Keratinocyte (primary cell): ENCODE results near the gene ERLEC1. TPM values are rescaled to one million over a fixed set of nuclear protein-coding genes. Genes with fewer than 3 reads are reported as not detected.

Experiments
- DNase-seq: peaks from one replicate; pipeline ENCODE4 v3.0.0-alpha.2; 2011; ENCODE audit warnings: low read depth, missing footprints, low spot score
- FAIRE-seq: peaks from 2 replicates; lab custom pipeline; 2011; peaks lifted over from hg19 to GRCh38; lab: Jason Lieb, UNC
- H2AFZ ChIP-seq: 2 replicates; pipeline ENCODE4 v1.6.0; 2012; ENCODE audit warnings: low read length, control low read depth, inconsistent platforms; ENCODE audit not compliant: control insufficient read depth
- H3K27ac ChIP-seq: 2 replicates; pipeline ENCODE4 v1.5.1; 2011; ENCODE audit warnings: low read length; ENCODE audit not compliant: control insufficient read depth, insufficient read depth
- H3K27me3 ChIP-seq: 3 replicates; pipeline ENCODE4 v1.6.0; 2011; ENCODE audit warnings: low read length; ENCODE audit not compliant: control insufficient read depth, insufficient read depth; ENCODE audit errors: extremely low read depth
- H3K36me3 ChIP-seq, 2 experiments: 2 replicates in 1 of 2; 3 replicates in 1 of 2; pipeline ENCODE4 v1.5.1; 2011; ENCODE audit warnings: low read length in 2 of 2, mild to moderate bottlenecking in 1 of 2; ENCODE audit not compliant: control insufficient read depth in 2 of 2, insufficient read depth in 2 of 2; ENCODE audit errors: extremely low read depth in 1 of 2
- H3K4me1 ChIP-seq: 3 replicates; pipeline ENCODE4 v1.5.1; 2011; ENCODE audit warnings: low read length; ENCODE audit not compliant: control insufficient read depth, insufficient read depth; ENCODE audit errors: extremely low read depth
- H3K4me2 ChIP-seq: 3 replicates; pipeline ENCODE4 v1.6.0; 2011; ENCODE audit warnings: low read depth, low read length; ENCODE audit not compliant: control insufficient read depth, insufficient read depth; ENCODE audit errors: extremely low read depth
- H3K4me3 ChIP-seq, 3 experiments: fragments of 200-600 bp in 1 of 3; sonication (generic) in 1 of 3; 2 replicates in 2 of 3; 3 replicates in 1 of 3; pipeline ENCODE4 v1.5.1; 2011 to 2016; ENCODE audit warnings: low read length in 3 of 3, mild to moderate bottlenecking in 3 of 3, control low read depth in 2 of 3, inconsistent platforms in 1 of 3, low read depth in 1 of 3, mixed read lengths in 1 of 3, mixed run types in 1 of 3, moderate library complexity in 1 of 3; ENCODE audit not compliant: control insufficient read depth in 2 of 3, insufficient read depth in 2 of 3; ENCODE audit errors: extremely low read depth in 1 of 3
- H3K79me2 ChIP-seq: 2 replicates; pipeline ENCODE4 v1.6.0; 2012; ENCODE audit warnings: low read length; ENCODE audit not compliant: control insufficient read depth, insufficient read depth
- H3K9ac ChIP-seq: 3 replicates; pipeline ENCODE4 v1.6.0; 2011; ENCODE audit warnings: low read length; ENCODE audit not compliant: control insufficient read depth, insufficient read depth; ENCODE audit errors: extremely low read depth
- H3K9me1 ChIP-seq: 3 replicates; pipeline ENCODE4 v1.6.0; 2011; ENCODE audit warnings: low read length; ENCODE audit not compliant: control insufficient read depth, insufficient read depth; ENCODE audit errors: extremely low read depth
- H3K9me3 ChIP-seq: 2 replicates; pipeline ENCODE4 v1.5.1; 2012; ENCODE audit warnings: low read depth, low read length; ENCODE audit not compliant: control insufficient read depth
- H4K20me1 ChIP-seq: 3 replicates; pipeline ENCODE4 v1.6.0; 2011; ENCODE audit warnings: low read length; ENCODE audit not compliant: control insufficient read depth, insufficient read depth; ENCODE audit errors: extremely low read depth
- EZH2 ChIP-seq: IDR thresholded peaks from one replicate; pipeline ENCODE4 v1.6.1; 2012; ENCODE audit warnings: inconsistent platforms, mild to moderate bottlenecking, low read length, moderate library complexity
- dilution Hi-C: fragments of 300-500 bp; cut with MboI; formaldehyde crosslinking; loops from one replicate; pipeline ENCODE4 v1.7.0; 2020; ENCODE audit warnings: low sequenced_read_pairs; ENCODE audit not compliant: extremely low pct_ligation_motif_present
- polyA plus RNA-seq, 5 experiments: library from polyadenylated mRNA; depleted of rRNA in 3 of 5; stranded (reverse) in 3 of 5; stranded (forward) in 1 of 5; unstranded in 1 of 5; fragments of >200 nt; gene quantifications; 1 replicate in 1 of 5; 2 replicates in 3 of 5; 3 replicates in 1 of 5; pipeline versions ENCODE4 v1.2.1 to v1.2.3, GENCODE V29; 2011 to 2012; ENCODE audit warnings: missing spikeins in 2 of 5, low read depth in 1 of 5, low replicate concordance in 1 of 5
- TF ChIP-seq, protein P1 (sequence below), 3 experiments: IDR thresholded peaks in 1 of 3; conservative IDR thresholded peaks in 1 of 3; optimal IDR thresholded peaks in 1 of 3; 2 replicates in 2 of 3; 3 replicates in 1 of 3; pipeline versions ENCODE3 to v1.5.1; 2011; ENCODE audit warnings: low read length in 3 of 3, mild to moderate bottlenecking in 3 of 3, moderate library complexity in 2 of 3, control low read depth in 1 of 3, inconsistent platforms in 1 of 3; ENCODE audit not compliant: insufficient read depth in 2 of 3; ENCODE audit errors: extremely low read depth in 1 of 3

ERLEC1 gene
- polyA plus RNA-seq, 1 donor (not counting 4 experiments of a cell fraction or from before 2014, with no cell fraction given): 35.6 TPM

DNA sequence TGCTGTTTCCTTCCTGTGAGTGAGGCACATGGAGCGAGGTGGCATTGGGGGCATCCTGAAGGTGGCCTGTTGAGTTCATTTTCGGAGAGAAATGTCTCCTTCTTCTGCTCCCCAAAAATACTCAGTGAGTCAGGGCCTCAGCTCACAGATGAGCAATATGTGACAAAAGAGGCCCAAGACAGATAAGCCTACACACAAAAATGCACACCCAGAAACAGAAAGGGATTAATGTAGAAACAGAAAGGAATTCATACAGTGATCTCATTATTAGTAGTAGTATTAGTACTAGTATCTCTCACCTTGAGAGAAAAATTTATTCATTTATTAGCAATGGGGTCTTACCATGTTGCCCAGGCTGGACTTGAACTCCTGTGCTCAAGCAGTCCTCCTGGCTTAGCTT lies 67.8 kb downstream of the ERLEC1 start:
- FAIRE-seq (no peak), DNase-seq (no peak)
- H3K9me3 ChIP-seq: no peaks in the 10 kb centered on the region
- no peaks in the 10 kb centered on the region for H3K9me1 ChIP-seq
- no peak overlapping the region for H2AFZ ChIP-seq
- dilution Hi-C loops: no loop called here
- H3K27me3 ChIP-seq: no peaks in the 10 kb centered on the region
- no peak overlapping the region for H3K27ac ChIP-seq
- H3K79me2 ChIP-seq: no peaks in the 10 kb centered on the region
- TF ChIP-seq, protein P1, sequence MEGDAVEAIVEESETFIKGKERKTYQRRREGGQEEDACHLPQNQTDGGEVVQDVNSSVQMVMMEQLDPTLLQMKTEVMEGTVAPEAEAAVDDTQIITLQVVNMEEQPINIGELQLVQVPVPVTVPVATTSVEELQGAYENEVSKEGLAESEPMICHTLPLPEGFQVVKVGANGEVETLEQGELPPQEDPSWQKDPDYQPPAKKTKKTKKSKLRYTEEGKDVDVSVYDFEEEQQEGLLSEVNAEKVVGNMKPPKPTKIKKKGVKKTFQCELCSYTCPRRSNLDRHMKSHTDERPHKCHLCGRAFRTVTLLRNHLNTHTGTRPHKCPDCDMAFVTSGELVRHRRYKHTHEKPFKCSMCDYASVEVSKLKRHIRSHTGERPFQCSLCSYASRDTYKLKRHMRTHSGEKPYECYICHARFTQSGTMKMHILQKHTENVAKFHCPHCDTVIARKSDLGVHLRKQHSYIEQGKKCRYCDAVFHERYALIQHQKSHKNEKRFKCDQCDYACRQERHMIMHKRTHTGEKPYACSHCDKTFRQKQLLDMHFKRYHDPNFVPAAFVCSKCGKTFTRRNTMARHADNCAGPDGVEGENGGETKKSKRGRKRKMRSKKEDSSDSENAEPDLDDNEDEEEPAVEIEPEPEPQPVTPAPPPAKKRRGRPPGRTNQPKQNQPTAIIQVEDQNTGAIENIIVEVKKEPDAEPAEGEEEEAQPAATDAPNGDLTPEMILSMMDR (optimal IDR thresholded peaks at IDR 0.05 in 1 of 3, IDR thresholded peaks at IDR 0.05 in 1 of 3, conservative IDR thresholded peaks at IDR 0.05 in 1 of 3; ENCODE audit: extremely low read depth in 1 of 3, insufficient read depth in 2 of 3, low read length in 3 of 3): no peak
- no peak for TF ChIP-seq EZH2
- no peaks in the 10 kb centered on the region for H3K4me1 ChIP-seq
- H3K36me3 ChIP-seq: peaks cover 10 to 14% of the 10 kb centered on the region in 2 experiments
- no peak overlapping the region for H3K4me2 ChIP-seq
- H3K9ac ChIP-seq: no peak overlapping the region
- H4K20me1 ChIP-seq: no peaks in the 10 kb centered on the region
- H3K4me3 ChIP-seq: no peak overlapping the region

DNA sequence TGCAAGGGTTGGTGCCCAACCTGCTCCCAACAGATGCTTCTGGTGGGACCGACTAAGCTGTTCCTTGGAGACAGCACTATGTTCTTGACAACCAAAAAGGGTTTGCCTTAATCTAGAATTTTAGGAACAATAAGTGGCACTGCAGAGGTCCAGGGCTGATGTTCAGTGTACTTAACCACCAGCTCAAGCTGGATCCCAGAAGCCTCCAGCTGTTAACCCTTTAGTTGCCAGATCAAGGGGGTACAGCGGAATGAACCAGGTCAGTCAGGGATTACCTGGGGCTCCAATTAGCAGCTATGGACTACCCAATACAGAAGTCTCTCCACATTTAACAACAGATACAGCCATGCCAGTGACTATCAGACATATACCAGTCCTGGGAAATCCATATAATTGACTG lies 69.4 kb downstream of the ERLEC1 start:
- Histone ChIP-seq H3K36me3 (peaks cover 10 to 14% of the 10 kb centered on the region in 2 experiments), H4K20me1 (no peaks in the 10 kb centered on the region), H3K27me3 (no peaks in the 10 kb centered on the region), H3K4me1 (no peaks in the 10 kb centered on the region), H3K9me1 (no peaks in the 10 kb centered on the region), H3K4me3 (no peak overlapping the region), H3K79me2 (no peaks in the 10 kb centered on the region), H3K27ac (no peak overlapping the region), H3K9ac (no peak overlapping the region), H3K9me3 (no peaks in the 10 kb centered on the region), H2AFZ (no peak overlapping the region), H3K4me2 (no peak overlapping the region)
- dilution Hi-C loops: no loop called here
- DNase-seq (no peak), FAIRE-seq (no peak)
- TF ChIP-seq, protein P1 (optimal IDR thresholded peaks at IDR 0.05 in 1 of 3, IDR thresholded peaks at IDR 0.05 in 1 of 3, conservative IDR thresholded peaks at IDR 0.05 in 1 of 3; ENCODE audit: extremely low read depth in 1 of 3, insufficient read depth in 2 of 3, low read length in 3 of 3): no peak
- TF ChIP-seq EZH2: no peak
